ENCODE results near the gene ATIC.

DNA sequence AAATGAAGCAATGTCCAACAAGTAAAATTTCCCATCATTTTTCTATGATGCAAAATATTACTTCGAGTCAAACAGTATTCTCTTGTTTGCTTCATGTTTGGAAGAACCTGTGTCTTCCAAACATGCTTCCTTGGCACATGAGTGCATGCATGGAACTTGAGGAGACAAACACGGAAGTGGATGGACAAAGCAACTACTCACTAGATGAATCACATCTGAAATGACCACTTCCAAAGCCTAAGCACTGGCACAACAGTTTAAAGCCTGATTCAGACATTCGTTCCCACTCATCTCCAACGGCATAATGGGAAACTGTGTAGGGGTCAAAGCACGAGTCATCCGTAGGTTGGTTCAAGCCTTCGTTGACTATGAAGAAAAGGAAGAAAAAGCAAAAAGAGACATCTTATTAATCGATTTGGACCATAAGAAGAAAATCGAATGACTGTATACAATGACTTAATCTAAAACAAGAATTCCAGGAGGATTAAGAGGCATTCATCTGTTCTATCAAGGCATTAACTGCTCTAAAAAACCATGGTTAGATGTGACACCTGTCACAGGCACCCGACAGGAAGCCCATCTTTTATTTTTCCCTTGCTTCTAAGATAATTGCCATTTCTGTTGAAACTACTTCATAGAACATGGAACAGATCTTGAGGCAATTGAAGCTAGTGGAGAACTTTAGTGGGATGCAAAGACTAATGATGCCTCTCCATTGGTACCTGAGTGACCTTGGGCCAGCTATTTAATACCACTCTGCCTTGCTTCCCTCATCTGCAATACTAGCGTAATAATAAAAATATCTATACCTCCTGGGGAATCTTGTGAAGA is 56.0 kb downstream of the ATIC start:
- TF ChIP-seq, protein P1, sequence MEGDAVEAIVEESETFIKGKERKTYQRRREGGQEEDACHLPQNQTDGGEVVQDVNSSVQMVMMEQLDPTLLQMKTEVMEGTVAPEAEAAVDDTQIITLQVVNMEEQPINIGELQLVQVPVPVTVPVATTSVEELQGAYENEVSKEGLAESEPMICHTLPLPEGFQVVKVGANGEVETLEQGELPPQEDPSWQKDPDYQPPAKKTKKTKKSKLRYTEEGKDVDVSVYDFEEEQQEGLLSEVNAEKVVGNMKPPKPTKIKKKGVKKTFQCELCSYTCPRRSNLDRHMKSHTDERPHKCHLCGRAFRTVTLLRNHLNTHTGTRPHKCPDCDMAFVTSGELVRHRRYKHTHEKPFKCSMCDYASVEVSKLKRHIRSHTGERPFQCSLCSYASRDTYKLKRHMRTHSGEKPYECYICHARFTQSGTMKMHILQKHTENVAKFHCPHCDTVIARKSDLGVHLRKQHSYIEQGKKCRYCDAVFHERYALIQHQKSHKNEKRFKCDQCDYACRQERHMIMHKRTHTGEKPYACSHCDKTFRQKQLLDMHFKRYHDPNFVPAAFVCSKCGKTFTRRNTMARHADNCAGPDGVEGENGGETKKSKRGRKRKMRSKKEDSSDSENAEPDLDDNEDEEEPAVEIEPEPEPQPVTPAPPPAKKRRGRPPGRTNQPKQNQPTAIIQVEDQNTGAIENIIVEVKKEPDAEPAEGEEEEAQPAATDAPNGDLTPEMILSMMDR (IDR thresholded peaks at IDR 0.05), result no peak
- TF ChIP-seq POLR2A (IDR thresholded peaks at IDR 0.05), result no peak

Measured in adrenal gland (tissue), 5 donors.